ENCODE data around the gene KRT14. TPM values are rescaled to one million over a fixed set of nuclear protein-coding genes. Genes with fewer than 3 reads are reported as not detected.
"Not testable (repeated sequence)": the region's sequence is repeated elsewhere in the genome, so short reads cannot be mapped to it uniquely, and the experiment has no call there.

KRT14 gene
- total RNA-seq, 1 donor from 2014 or later = not detected

- DNase-seq = no peak
- H3K4me1 ChIP-seq = no peaks in the 10 kb centered on the region
- H3K4me3 ChIP-seq = no peak overlapping the region
- no peak overlapping the region for H3K27ac ChIP-seq (replicated peaks)
- no peak for TF ChIP-seq CTCF (IDR thresholded peaks at IDR 0.05; ENCODE audit: borderline replicate concordance)
- H3K27me3 ChIP-seq (ENCODE audit: low read depth) = peaks cover 95% of the 10 kb centered on the region
- H3K9me3 ChIP-seq (replicated peaks) = no peaks in the 10 kb centered on the region
- no peaks in the 10 kb centered on the region for H3K36me3 ChIP-seq
- intact Hi-C loops (cut with micrococcal nuclease) = no loop called here
Measured at GRCh38 chr17:41617698-41618097, 31.0 kb upstream of the KRT14 start.

- no peak for TF ChIP-seq CTCF (IDR thresholded peaks at IDR 0.05; ENCODE audit: borderline replicate concordance)
- no peaks in the 10 kb centered on the region for H3K4me1 ChIP-seq
- intact Hi-C loops (cut with micrococcal nuclease) = no loop called here
- no peaks in the 10 kb centered on the region for H3K9me3 ChIP-seq (replicated peaks)
- no peaks in the 10 kb centered on the region for H3K36me3 ChIP-seq
- H3K27me3 ChIP-seq (ENCODE audit: low read depth) = peaks cover 95% of the 10 kb centered on the region
- no peak overlapping the region for H3K27ac ChIP-seq (replicated peaks)
- H3K4me3 ChIP-seq = no peak overlapping the region
- DNase-seq = no peak
Measured at GRCh38 chr17:41617136-41617535, 30.4 kb upstream of the KRT14 start.

GRCh38 chr17:41616486-41616885 is 29.8 kb upstream of the KRT14 start:
- DNase-seq; intact Hi-C loops (cut with micrococcal nuclease); H3K27ac ChIP-seq (replicated peaks); H3K36me3 ChIP-seq; H3K9me3 ChIP-seq (replicated peaks); H3K4me3 ChIP-seq; H3K4me1 ChIP-seq: not testable (repeated sequence)
- peaks cover 95% of the 10 kb centered on the region for H3K27me3 ChIP-seq (ENCODE audit: low read depth)

GRCh38 chr17:41615454-41615853 is 28.8 kb upstream of the KRT14 start:
- no peak for DNase-seq
- H3K4me3 ChIP-seq = no peak overlapping the region
- intact Hi-C loops (cut with micrococcal nuclease) = no loop called here
- H3K27me3 ChIP-seq (ENCODE audit: low read depth) = peaks cover 98% of the 10 kb centered on the region
- H3K36me3 ChIP-seq = no peaks in the 10 kb centered on the region
- no peaks in the 10 kb centered on the region for H3K9me3 ChIP-seq (replicated peaks)
- no peaks in the 10 kb centered on the region for H3K4me1 ChIP-seq
- TF ChIP-seq CTCF (IDR thresholded peaks at IDR 0.05; ENCODE audit: borderline replicate concordance) = no peak
- H3K27ac ChIP-seq (replicated peaks) = no peak overlapping the region

- peaks cover 98% of the 10 kb centered on the region for H3K27me3 ChIP-seq (ENCODE audit: low read depth)
- H3K36me3 ChIP-seq; H3K4me3 ChIP-seq; H3K4me1 ChIP-seq; DNase-seq; H3K9me3 ChIP-seq (replicated peaks); intact Hi-C loops (cut with micrococcal nuclease); H3K27ac ChIP-seq (replicated peaks): not testable (repeated sequence)
Measured at GRCh38 chr17:41614767-41615166, 28.1 kb upstream of the KRT14 start.

GRCh38 chr17:41614098-41614497 is 27.4 kb upstream of the KRT14 start:
- no peak for TF ChIP-seq CTCF (IDR thresholded peaks at IDR 0.05; ENCODE audit: borderline replicate concordance)

More at GRCh38 chr17:41614098-41614497, 27.4 kb upstream of the KRT14 start:
- H3K27ac ChIP-seq (replicated peaks) = no peak overlapping the region
- intact Hi-C loops (cut with micrococcal nuclease) = no loop called here
- H3K4me3 ChIP-seq = no peak overlapping the region
- no peaks in the 10 kb centered on the region for H3K4me1 ChIP-seq
- peaks cover 94% of the 10 kb centered on the region for H3K27me3 ChIP-seq (ENCODE audit: low read depth)
- no peaks in the 10 kb centered on the region for H3K9me3 ChIP-seq (replicated peaks)
- H3K36me3 ChIP-seq = no peaks in the 10 kb centered on the region
- no peak for DNase-seq

Data from left ventricle myocardium inferior (tissue), 1 donor.